Right atrium auricular region (tissue), 2 donors: Measurements from ENCODE around the gene AKAP11. TPM values are rescaled to one million over a fixed set of nuclear protein-coding genes. Genes with fewer than 3 reads are reported as not detected.

ENCODE experiments used
- DNase-seq: peaks from one replicate; pipeline ENCODE4 v3.0.0-alpha.2; 2019; ENCODE audit warnings: low spot score
- H3K27ac ChIP-seq, 2 donors: fragments of 200-600 bp; sonication (generic); 1 replicate in 1 of 2; 2 replicates in 1 of 2; pipeline ENCODE4 v1.5.1; 2016 to 2019
- H3K27me3 ChIP-seq, 2 donors: fragments of 200-600 bp; sonication (generic); one replicate each; pipeline versions ENCODE4 v1.5.1 to v1.6.0; 2017 to 2019
- H3K36me3 ChIP-seq: fragments of 200-600 bp; sonication (generic); one replicate; pipeline ENCODE4 v1.5.1; 2016
- H3K4me1 ChIP-seq, 2 donors: fragments of 200-600 bp; sonication (generic); one replicate each; pipeline versions ENCODE4 v1.5.1 to v1.6.0; 2017 to 2019
- H3K4me3 ChIP-seq, 2 donors: fragments of 200-600 bp; sonication (generic); 1 replicate in 1 of 2; 2 replicates in 1 of 2; pipeline ENCODE4 v1.5.1; 2017 to 2019; ENCODE audit warnings: mild to moderate bottlenecking in 1 of 2, moderate library complexity in 1 of 2
- H3K9me3 ChIP-seq, 2 donors: fragments of 200-600 bp; sonication (generic); one replicate each; pipeline ENCODE4 v1.5.1; 2019
- total RNA-seq, 2 donors: library from RNA; depleted of rRNA; stranded (reverse); fragments of >200 nt; gene quantifications; one replicate each; pipeline ENCODE4 v1.1.0, GENCODE V29; 2016
- TF ChIP-seq, protein P1 (sequence below), 2 donors: fragments of 200-600 bp; sonication (generic); IDR thresholded peaks; one replicate each; pipeline ENCODE4 v1.5.1; 2019; ENCODE audit warnings: antibody characterized with exemption in 2 of 2

AKAP11 gene
- total RNA-seq, 2 donors from 2014 or later = 24.2 to 30.4 TPM

DNA sequence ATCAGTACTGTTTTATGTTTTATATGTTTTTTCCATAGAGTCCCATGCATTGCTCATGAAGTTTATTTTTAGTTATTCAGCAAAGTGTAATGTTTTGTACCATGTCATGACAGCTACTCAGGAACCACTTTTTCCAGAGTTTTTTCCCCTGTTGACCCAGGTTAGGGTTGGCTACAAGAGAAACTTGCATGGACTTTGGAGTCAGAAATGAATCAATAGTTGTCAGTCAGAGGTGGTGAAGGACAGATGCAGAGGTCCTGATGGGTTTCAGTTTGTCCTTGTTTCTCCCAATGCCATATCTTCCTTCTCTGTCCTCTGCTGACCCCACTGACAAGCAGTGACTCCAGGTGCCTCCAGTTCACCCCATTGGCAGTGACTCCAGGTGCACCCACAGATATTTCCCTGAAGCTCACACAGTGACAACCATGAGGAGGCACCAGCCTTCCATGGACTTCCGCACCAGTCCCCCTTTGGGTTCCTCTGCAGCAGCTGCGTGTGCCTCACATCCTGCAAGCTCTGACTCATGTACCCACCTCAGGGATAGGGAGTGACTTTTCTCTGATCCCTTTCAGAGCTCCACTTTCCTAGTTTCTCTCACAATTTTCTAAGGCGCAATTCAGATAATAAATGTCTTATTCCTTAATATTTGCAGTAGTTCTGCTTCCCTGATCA, 92.1 kb downstream of the AKAP11 start:
- TF ChIP-seq, protein P1, sequence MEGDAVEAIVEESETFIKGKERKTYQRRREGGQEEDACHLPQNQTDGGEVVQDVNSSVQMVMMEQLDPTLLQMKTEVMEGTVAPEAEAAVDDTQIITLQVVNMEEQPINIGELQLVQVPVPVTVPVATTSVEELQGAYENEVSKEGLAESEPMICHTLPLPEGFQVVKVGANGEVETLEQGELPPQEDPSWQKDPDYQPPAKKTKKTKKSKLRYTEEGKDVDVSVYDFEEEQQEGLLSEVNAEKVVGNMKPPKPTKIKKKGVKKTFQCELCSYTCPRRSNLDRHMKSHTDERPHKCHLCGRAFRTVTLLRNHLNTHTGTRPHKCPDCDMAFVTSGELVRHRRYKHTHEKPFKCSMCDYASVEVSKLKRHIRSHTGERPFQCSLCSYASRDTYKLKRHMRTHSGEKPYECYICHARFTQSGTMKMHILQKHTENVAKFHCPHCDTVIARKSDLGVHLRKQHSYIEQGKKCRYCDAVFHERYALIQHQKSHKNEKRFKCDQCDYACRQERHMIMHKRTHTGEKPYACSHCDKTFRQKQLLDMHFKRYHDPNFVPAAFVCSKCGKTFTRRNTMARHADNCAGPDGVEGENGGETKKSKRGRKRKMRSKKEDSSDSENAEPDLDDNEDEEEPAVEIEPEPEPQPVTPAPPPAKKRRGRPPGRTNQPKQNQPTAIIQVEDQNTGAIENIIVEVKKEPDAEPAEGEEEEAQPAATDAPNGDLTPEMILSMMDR (IDR thresholded peaks at IDR 0.05) = no peak
- no peaks in the 10 kb centered on the region for H3K9me3 ChIP-seq
- H3K27me3 ChIP-seq = no peaks in the 10 kb centered on the region
- H3K4me3 ChIP-seq = no peak overlapping the region
- H3K36me3 ChIP-seq = no peaks in the 10 kb centered on the region
- no peak for DNase-seq
- H3K4me1 ChIP-seq = no peaks in the 10 kb centered on the region
- no peak overlapping the region for H3K27ac ChIP-seq

DNA sequence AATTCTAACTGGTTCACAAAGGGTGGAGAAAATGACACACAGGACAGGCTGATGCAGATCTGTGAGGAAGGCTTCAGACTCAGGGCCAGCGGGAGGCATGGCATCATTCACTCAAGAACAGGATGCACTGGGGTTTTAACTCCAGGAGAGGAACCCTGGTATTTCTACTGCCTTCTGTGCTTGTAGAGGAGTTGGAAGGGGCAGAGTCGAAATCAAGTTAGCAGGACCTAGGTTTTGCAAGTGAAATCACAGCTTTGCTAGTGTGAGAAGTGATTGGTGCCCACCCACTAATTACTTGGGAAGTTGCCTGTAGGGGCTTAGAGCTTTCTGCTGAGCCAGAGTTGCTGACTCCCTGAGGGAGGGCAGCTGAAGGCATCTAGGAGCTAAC, 92.7 kb downstream of the AKAP11 start:
- Histone ChIP-seq H3K27ac (no peak overlapping the region), H3K9me3 (no peaks in the 10 kb centered on the region), H3K4me3 (no peak overlapping the region), H3K27me3 (no peaks in the 10 kb centered on the region), H3K36me3 (no peaks in the 10 kb centered on the region), H3K4me1 (no peaks in the 10 kb centered on the region)
- no peak for DNase-seq
- TF ChIP-seq, protein P1 (IDR thresholded peaks at IDR 0.05) = no peak

DNA sequence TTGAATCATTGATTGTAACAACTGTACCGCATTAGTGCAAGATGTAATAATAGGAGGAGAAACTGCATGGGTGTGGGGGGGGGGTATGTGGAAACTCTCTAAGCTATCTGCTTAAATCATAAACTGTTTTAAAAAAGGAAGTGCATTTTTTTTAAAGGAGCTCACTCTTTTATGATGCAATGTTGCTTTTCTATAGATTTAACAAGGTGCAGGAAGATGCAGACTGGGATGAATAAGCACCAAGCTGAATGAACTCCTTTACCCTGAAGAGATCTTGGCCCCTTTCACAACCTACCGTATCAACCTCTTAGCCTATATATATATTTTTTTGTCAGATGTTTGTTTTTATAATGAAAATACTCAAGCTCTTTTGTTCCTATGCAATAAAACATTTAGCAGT, 95.9 kb downstream of the AKAP11 start:
- no peak for DNase-seq
- H3K9me3 ChIP-seq = no peaks in the 10 kb centered on the region
- no peak overlapping the region for H3K27ac ChIP-seq
- no peaks in the 10 kb centered on the region for H3K4me1 ChIP-seq
- TF ChIP-seq, protein P1 (IDR thresholded peaks at IDR 0.05) = no peak
- no peaks in the 10 kb centered on the region for H3K27me3 ChIP-seq
- no peak overlapping the region for H3K4me3 ChIP-seq
- no peaks in the 10 kb centered on the region for H3K36me3 ChIP-seq

DNA sequence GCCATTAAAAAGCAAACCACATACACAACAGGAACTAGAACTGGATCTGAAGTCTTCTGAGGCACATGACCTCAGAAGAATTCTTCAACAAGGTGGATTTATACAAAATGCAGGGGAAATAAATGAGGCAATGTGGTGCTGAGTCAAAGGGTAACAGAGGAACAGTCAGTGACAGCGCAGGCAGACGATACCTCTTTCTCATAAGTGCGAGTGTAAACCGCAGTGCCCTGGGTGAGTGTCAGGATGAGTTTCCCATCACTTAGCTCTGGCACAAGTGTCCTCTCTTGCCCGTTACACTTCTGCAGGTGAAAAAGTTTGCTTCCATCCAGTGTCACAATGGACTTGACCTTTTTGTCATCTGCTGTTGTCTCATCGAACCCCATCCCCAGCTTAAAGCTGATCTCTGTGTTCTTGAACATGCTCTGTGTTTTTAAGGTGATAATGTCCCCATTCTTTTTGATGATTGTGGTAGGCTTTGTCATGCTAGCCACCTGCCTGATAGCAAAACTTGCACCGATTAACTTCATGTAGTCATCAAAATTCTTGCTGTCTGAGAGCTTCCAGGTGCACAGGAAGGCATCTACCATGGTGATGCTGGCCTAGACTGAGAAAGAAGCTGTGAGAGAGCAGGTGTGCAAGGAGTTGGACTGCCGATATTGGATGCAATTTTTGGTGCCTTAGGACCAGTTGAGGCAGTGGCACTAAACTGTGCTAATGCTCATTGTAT, 97.3 kb downstream of the AKAP11 start:
- TF ChIP-seq, protein P1 (IDR thresholded peaks at IDR 0.05) = no peak
- H3K4me1 ChIP-seq = no peaks in the 10 kb centered on the region
- no peak overlapping the region for H3K27ac ChIP-seq
- no peaks in the 10 kb centered on the region for H3K9me3 ChIP-seq
- H3K4me3 ChIP-seq = no peak overlapping the region
- H3K27me3 ChIP-seq = no peaks in the 10 kb centered on the region
- DNase-seq = no peak
- H3K36me3 ChIP-seq = no peaks in the 10 kb centered on the region

DNA sequence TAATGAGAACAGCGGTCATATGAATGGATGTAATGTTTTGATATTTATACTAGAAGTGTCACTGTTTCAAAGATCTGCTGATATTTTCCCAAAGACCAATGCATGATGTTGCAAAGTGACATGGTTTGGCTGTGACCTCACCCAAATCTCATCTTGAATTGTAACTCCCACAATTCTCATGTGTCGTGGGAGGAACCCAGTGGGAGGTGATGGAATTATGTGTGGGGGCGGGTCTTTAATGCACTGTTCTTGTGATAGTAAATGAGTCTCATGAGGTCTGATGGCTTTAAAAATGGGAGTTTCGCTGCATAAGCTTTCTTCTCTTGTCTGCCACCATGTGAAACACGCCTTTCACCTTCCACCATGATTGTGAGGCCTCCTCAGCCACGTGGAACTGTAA, 98.3 kb downstream of the AKAP11 start:
- DNase-seq = no peak
- Histone ChIP-seq H3K4me1 (no peaks in the 10 kb centered on the region), H3K27me3 (no peaks in the 10 kb centered on the region), H3K36me3 (no peaks in the 10 kb centered on the region), H3K4me3 (no peak overlapping the region), H3K27ac (no peak overlapping the region), H3K9me3 (no peaks in the 10 kb centered on the region)
- TF ChIP-seq, protein P1 (IDR thresholded peaks at IDR 0.05) = no peak

Other genes starting within 250 kb of the AKAP11 start
- gene DGKH, start 223.5 kb upstream of the AKAP11 start, total RNA-seq = 1 to 10 TPM; 4.1 to 6.6 TPM